Medulla oblongata (tissue), 1 donor: Measurements from ENCODE around the gene ALK.

Source experiments
- DNase-seq: peaks from one replicate; pipeline ENCODE4 v3.0.0-alpha.2; 2015; ENCODE audit errors: extremely low spot score

The ALK gene

DNA sequence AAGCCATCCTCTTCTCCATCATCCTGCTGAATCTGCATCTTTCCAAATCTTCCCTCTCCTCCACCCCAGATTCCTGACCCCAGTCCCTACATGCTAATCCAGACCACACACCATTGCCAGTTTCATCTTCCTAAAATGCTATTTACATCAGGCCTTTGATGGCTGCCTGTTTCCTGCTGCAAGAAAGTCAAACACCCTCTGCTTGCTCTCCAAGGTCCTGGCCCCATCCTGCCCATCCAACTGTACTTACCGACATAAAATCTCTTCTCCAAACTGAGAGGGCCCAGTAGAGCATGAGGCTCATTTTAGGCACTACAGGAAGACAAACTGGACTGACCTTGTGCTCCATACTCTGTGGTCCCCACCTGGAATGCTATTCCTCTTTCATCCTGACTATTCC lies 19.0 kb downstream of the ALK start:
- DNase-seq: no peak

- no peak for DNase-seq
These were observed 20.3 kb downstream of the ALK start for GRCh38 chr2:29900971-29901633.

DNA sequence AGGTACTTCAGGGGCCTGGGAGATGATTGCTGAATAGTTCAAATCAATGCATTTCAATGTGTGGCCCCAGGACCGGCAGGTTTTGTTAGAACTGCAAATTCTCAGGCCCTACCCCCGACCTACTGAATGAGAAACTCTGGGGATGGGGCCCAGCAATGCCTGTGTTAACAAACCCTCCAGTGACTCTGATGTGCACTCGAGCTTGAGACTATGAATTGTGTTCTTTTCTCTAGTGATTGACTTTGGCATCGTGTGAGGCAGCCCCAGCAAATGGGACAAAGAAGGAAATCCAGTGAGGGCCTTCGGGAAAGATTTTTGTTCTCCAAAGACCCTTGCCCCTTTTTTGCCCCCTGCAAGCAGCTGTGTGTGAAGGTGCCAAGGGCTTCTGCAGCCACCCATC lies 22.4 kb downstream of the ALK start:
- no peak for DNase-seq

- DNase-seq: peak; percentile 27
These were observed 26.4 kb downstream of the ALK start for GRCh38 chr2:29894822-29895614.

- no peak for DNase-seq
These were observed 28.7 kb downstream of the ALK start for GRCh38 chr2:29892585-29893259.

DNA sequence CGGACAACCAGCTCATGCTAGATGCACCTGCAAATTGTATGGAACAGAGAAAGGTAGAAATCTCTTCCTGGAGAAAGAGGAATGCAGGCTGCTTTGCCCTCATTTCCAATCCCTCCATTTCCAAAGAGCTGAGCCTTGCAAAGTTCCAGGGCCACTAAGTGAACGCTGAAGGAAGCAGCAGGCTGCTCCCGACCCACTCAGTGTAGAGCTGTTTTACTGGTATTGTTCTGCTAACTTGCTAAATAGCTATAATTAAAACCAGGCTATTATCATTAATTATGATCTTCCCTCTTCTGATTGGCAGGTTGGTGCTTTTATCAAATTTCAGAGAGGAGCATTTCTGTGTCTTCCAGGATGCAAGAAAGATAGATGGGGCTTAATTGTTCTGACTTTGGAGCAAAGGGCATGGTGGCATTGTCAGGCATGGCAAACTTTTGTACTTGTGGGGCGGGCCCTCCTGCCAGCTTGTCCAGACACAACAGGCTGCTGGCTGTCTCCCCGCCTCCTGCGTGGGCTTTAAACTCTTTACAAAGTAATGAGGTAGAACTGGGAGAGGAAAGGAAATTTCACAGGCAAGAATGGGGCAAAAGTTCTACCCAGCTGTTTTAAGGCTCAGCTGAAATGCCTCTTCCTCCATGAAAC lies 40.2 kb downstream of the ALK start:
- DNase-seq: no peak

- no peak for DNase-seq
These were observed 41.3 kb downstream of the ALK start for GRCh38 chr2:29880084-29880483.

DNA sequence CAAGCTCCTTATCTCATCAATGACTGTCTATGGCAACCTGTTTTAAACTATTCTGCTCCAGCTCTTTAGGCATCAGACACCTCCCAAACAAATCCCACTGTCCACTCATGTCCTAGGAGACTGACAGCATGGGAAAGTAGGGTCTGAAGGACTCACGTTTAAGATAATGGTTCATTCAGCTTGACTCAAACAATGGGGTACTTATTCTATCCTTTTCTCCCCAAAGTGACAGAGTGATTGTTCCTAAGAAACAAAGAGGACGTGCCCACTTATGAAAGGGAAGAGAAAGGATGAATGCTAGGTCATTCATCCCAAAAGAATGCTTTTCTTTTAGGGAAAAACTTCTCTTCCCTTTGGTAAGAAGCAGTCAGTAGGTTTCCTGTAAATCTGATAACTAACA lies 41.9 kb downstream of the ALK start:
- DNase-seq: peak; percentile 20

- DNase-seq: no peak
These were observed 42.5 kb downstream of the ALK start for GRCh38 chr2:29878898-29879297.

GRCh38 chr2:29876374-29876773 lies 45.0 kb downstream of the ALK start:
- no peak for DNase-seq

DNA sequence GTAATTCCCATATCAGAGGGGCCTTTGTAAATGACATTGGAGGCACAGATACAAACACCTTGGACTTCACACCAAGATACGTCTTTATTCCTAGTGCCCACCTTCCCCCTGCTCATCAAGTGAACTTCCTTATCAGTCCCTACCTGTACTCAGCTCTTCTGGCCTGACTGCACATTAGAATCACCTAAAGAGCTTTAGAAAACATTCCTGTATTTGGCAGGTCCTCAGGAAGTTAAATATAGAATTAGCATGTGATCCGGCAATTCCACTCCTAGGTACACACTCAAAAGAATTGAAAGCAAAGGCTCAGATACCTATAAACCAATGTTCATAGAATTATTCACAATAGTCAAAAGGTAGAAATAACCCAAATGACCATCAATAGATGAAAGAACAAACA lies 46.6 kb downstream of the ALK start:
- no peak for DNase-seq

DNA sequence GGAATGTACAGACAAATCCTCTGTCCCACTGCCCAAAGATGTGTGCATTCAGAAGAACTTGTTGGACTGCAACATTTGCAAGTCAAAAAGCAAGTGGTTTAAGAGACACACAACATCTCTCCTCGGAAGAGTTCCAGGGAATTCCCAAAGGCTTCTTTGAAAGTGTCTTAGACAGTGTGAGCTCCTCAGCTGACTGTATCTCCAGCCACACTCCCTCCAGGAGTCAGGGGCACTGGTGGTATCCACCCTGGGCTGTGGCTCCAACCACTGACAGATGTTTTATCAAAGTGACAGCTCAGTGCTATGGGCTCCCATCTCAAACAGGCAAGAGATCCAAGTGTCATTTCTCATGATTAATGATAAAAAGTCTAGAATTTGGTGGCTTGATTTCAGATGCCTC lies 48.5 kb downstream of the ALK start:
- no peak for DNase-seq

- DNase-seq: no peak
These were observed 49.8 kb downstream of the ALK start for GRCh38 chr2:29871541-29871940.

DNA sequence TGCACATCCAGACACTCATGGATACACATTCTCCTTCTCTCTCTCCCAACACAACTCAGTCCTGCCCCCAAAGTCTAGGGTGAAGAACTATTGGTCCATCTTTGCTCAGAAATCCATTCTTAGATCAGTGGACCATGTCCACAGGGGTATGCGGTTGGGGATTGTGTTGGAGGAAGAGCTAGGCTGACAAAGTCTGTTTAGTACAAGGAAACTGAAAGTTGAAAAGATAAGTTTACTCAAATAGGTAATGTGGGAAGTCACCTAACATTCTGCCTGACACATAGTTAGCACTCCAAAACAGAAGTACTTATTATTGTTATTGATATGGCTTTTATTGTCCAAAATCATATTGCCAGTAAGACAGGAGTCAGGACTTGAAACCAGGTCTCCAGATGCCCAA lies 55.9 kb downstream of the ALK start:
- DNase-seq: no peak

GRCh38 chr2:29864988-29865387 lies 56.4 kb downstream of the ALK start:
- DNase-seq: no peak

DNA sequence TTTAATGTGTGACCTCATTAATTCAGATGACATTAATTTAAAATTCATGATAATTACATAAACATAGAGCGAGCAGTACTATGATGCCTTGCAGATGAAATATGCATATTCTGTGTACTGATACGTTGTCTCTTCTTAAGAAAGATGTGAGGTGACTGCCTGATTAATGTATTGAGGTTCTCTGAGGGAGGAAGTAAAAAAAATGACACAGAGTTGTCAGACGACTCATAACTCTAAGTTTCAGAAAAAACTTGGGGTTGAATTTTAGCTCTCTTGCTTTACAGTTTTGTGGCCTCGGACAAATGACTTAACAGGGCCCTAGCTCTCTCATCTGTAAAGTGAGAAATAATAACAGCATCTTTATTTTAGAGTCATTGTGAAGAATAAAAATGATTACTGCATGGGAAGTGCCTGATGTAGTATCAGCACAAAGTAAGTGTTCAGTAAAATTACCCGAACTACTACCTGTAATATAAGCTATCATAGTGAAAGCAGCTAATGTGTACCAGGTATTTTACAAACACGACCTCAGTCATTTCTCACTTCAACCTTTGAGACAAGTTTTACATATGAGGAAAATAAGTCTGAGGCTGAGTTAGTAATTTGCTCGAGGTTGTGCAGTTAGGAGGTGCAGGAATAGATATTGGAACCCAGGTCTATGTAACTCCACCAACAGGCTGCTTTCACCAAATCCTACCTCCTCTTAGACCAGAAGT lies 65.3 kb downstream of the ALK start:
- DNase-seq: no peak

DNA sequence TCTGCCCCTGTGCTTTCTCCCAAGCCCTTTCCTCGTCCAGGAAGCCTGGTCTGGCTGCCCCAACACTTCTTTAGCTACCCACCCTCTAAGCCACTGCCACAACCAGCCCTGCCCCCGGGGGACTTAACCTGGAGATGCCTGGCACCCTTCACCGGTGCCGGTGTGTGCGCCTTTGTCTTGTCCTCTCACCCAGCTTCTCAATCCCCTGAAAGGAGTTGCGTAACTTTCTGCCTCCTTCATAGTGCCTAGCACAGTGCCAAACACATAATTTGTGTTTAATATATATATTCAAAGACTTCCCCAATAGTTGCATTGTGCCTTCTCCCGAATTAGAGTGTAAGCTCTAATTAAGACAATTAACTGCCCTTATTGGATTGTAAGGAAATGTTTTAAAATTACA lies 70.6 kb downstream of the ALK start:
- DNase-seq: no peak

GRCh38 chr2:29848566-29849310 lies 72.6 kb downstream of the ALK start:
- DNase-seq: no peak

DNA sequence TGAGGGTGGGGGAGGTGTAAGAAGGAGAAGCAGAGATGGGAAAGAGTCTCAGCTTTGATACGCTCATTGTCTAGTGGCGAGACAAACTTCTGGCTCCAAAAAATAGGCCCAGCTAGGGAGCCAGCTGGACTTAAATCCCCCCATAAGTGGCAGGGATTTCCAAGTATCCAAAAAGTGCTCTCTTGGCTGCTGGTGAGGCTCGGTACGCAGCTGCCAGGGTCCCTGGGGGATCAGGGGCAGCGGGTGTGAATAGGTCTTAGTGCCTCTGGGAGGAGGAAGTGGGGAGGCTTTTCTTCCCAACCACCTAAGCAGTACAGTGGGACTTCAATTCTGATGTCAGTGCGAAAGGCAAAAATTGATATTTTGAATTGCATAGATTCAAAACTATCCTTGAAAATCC lies 73.5 kb downstream of the ALK start:
- no peak for DNase-seq

- no peak for DNase-seq
These were observed 76.6 kb downstream of the ALK start for GRCh38 chr2:29844713-29845326.
